ENCODE measurements around the gene KRTAP23-1. TPM values are rescaled to one million over a fixed set of nuclear protein-coding genes. Genes with fewer than 3 reads are reported as not detected.

KRTAP23-1 gene
- total and polyA plus RNA-seq, 2 of the 4 experiments (the other 2 are of a cell fraction), result not detected

- H3K23ac ChIP-seq (ENCODE audit: low read depth, low read length), result no peak overlapping the region
- intact Hi-C loops (cut with micrococcal nuclease) (no loop called here), dilution Hi-C loops (cut with HindIII; ENCODE audit: low sequenced_read_pairs, unreplicated experiment) (no loop called here), in situ Hi-C loops (cut with MboI; ENCODE audit: low sequenced_read_pairs) (no loop called here)
- H3K14ac ChIP-seq (replicated peaks; ENCODE audit: low read depth, low read length), result no peak overlapping the region
- no peak overlapping the region for H4K8ac ChIP-seq (ENCODE audit: low read depth in 2 of 2, low read length in 2 of 2)
- H3K27ac ChIP-seq (ENCODE audit: insufficient read depth, low read length), result no peak overlapping the region
- no peaks in the 10 kb centered on the region for H3K27me3 ChIP-seq (ENCODE audit: control insufficient read depth, insufficient read depth, low read length)
- H4K20me1 ChIP-seq (ENCODE audit: insufficient read depth, low read length), result no peaks in the 10 kb centered on the region
- no peak overlapping the region for H2BK120ac ChIP-seq (ENCODE audit: low read depth, low read length)
- H2BK15ac ChIP-seq (ENCODE audit: low read depth, low read length), result no peak overlapping the region
- H4K5ac ChIP-seq (ENCODE audit: low read depth, low read length), result no peak overlapping the region
- H4K91ac ChIP-seq (ENCODE audit: insufficient read depth, low read depth, low read length), result no peak overlapping the region
- H3K9ac ChIP-seq (ENCODE audit: low read depth, low read length), result no peak overlapping the region
- CTCF ChIA-PET, result interaction anchor here (0.6 kb wide), 1 partner anchor 16 kb away, joined by 5 read pairs; no protein-coding TSS in a partner anchor
- no peak overlapping the region for H3K18ac ChIP-seq (ENCODE audit: low read depth, low read length)
- no peak overlapping the region for H2AK9ac ChIP-seq (replicated peaks; ENCODE audit: low read depth, low read length, poor library complexity)
- no CpG with 5 or more reads among the region's 4 CpGs for WGBS, 2 experiments (ENCODE audit: extremely low coverage in 2 of 2, insufficient read length in 1 of 2)
- POLR2A ChIA-PET (ENCODE audit: unreplicated experiment), result no interaction called here
- H3K4me3 ChIP-seq (ENCODE audit: insufficient read depth, low read depth, low read length), result no peak overlapping the region
- no peak overlapping the region for H2AK5ac ChIP-seq (ENCODE audit: low read depth, low read length)
- H3K4ac ChIP-seq (ENCODE audit: low read depth, low read length), result no peak overlapping the region
- H3K4me2 ChIP-seq (ENCODE audit: low read depth, low read length), result no peak overlapping the region
- no peak overlapping the region for H2BK20ac ChIP-seq (ENCODE audit: low read depth, low read length)
- H2BK5ac ChIP-seq (ENCODE audit: low read depth, low read length, poor library complexity, severe bottlenecking), result no peak overlapping the region
- no peaks in the 10 kb centered on the region for H3K79me1 ChIP-seq (ENCODE audit: low read depth in 1 of 2, low read length in 2 of 2)
- no peaks in the 10 kb centered on the region for H3K36me3 ChIP-seq (ENCODE audit: control insufficient read depth, insufficient read depth, low read length)
- H3K9me1 ChIP-seq (ENCODE audit: insufficient read depth, low read length), result no peaks in the 10 kb centered on the region
- no peak overlapping the region for H3K56ac ChIP-seq (ENCODE audit: extremely low read depth, insufficient read depth, low read length)
- H3K4me1 ChIP-seq (ENCODE audit: control insufficient read depth, insufficient read depth, low read length), result no peaks in the 10 kb centered on the region
- no TSS peak for BruUV-seq (replicated peaks)
- DNase-seq (no peak), ATAC-seq (ENCODE audit: low read depth) (no peak)
- H3K9me3 ChIP-seq (ENCODE audit: control insufficient read depth, insufficient read depth, low read length), result peaks cover 9% of the 10 kb centered on the region
- TF ChIP-seq MAZ (IDR thresholded peaks at IDR 0.05; ENCODE audit: borderline replicate concordance, low read depth, low read length), result no peak
- TF ChIP-seq MAFK (IDR thresholded peaks at IDR 0.05; ENCODE audit: low read depth, low read length), result no peak
- TF ChIP-seq POLR2A (IDR thresholded peaks at IDR 0.05; ENCODE audit: low read depth, low read length), result no peak
- TF ChIP-seq RFX5 (IDR thresholded peaks at IDR 0.05; ENCODE audit: low read depth, low read length), result no peak
- TF ChIP-seq BHLHE40 (IDR thresholded peaks at IDR 0.05; ENCODE audit: low read depth, low read length), result no peak
- TF ChIP-seq RCOR1 (IDR thresholded peaks at IDR 0.05; ENCODE audit: insufficient replicate concordance, low read length), result no peak
- no peak for TF ChIP-seq USF2 (IDR thresholded peaks at IDR 0.05; ENCODE audit: low read depth, low read length)
- TF ChIP-seq SMC3 (IDR thresholded peaks at IDR 0.05; ENCODE audit: low read depth, low read length), result no peak
- no peak for TF ChIP-seq CEBPB (IDR thresholded peaks at IDR 0.05; ENCODE audit: low read depth, low read length)
- no peak for TF ChIP-seq MXI1 (IDR thresholded peaks at IDR 0.05; ENCODE audit: borderline replicate concordance, low read depth, low read length)
- no peak for TF ChIP-seq CTCF (conservative IDR thresholded peaks at IDR 0.05; ENCODE audit: low read depth, low read length)
- no peak for TF ChIP-seq NFE2L2 (IDR thresholded peaks at IDR 0.05; ENCODE audit: low read depth, low read length)
- H2AFZ ChIP-seq (replicated peaks; ENCODE audit: low read length, poor library complexity), result no peak overlapping the region
These were observed 9.7 kb downstream of the KRTAP23-1 start for GRCh38 chr21:30338717-30339116.
